Measurements from ENCODE around the gene BCKDHB. TPM values are rescaled to one million over a fixed set of nuclear protein-coding genes. Genes with fewer than 3 reads are reported as not detected.

BCKDHB gene
- polyA plus RNA-seq, 1 donor (not counting 4 experiments of a cell fraction or from before 2014, with no cell fraction given), result 20.9 TPM

- H2AFZ ChIP-seq (ENCODE audit: control insufficient read depth, low read length), result no peak overlapping the region
- no peaks in the 10 kb centered on the region for H3K9me1 ChIP-seq (ENCODE audit: control insufficient read depth, extremely low read depth, insufficient read depth, low read length)
- FAIRE-seq (no peak), DNase-seq (ENCODE audit: low read depth, low spot score) (no peak)
- H3K9me3 ChIP-seq (ENCODE audit: control insufficient read depth, low read depth, low read length), result no peaks in the 10 kb centered on the region
- dilution Hi-C loops (cut with MboI; ENCODE audit: extremely low pct_ligation_motif_present, low sequenced_read_pairs), result no loop called here
- TF ChIP-seq CTCF (optimal IDR thresholded peaks at IDR 0.05 in 1 of 3, IDR thresholded peaks at IDR 0.05 in 1 of 3, conservative IDR thresholded peaks at IDR 0.05 in 1 of 3; ENCODE audit: extremely low read depth in 1 of 3, insufficient read depth in 2 of 3, low read length in 3 of 3), result no peak
- TF ChIP-seq EZH2 (IDR thresholded peaks at IDR 0.05; ENCODE audit: low read length), result no peak
- H4K20me1 ChIP-seq (ENCODE audit: control insufficient read depth, extremely low read depth, insufficient read depth, low read length), result no peaks in the 10 kb centered on the region
- no peak overlapping the region for H3K27ac ChIP-seq (ENCODE audit: control insufficient read depth, insufficient read depth, low read length)
- H3K4me2 ChIP-seq (ENCODE audit: control insufficient read depth, extremely low read depth, insufficient read depth, low read depth, low read length), result no peak overlapping the region
- H3K27me3 ChIP-seq (ENCODE audit: control insufficient read depth, extremely low read depth, insufficient read depth, low read length), result no peaks in the 10 kb centered on the region
- H3K36me3 ChIP-seq (ENCODE audit: control insufficient read depth in 2 of 2, extremely low read depth in 1 of 2, insufficient read depth in 2 of 2, low read length in 2 of 2), result no peaks in the 10 kb centered on the region
- H3K4me3 ChIP-seq (ENCODE audit: control insufficient read depth in 2 of 3, extremely low read depth in 1 of 3, insufficient read depth in 2 of 3, low read depth in 1 of 3, low read length in 3 of 3), result no peak overlapping the region
- no peaks in the 10 kb centered on the region for H3K4me1 ChIP-seq (ENCODE audit: control insufficient read depth, extremely low read depth, insufficient read depth, low read length)
- no peaks in the 10 kb centered on the region for H3K79me2 ChIP-seq (ENCODE audit: control insufficient read depth, insufficient read depth, low read length)
- no peak overlapping the region for H3K9ac ChIP-seq (ENCODE audit: control insufficient read depth, extremely low read depth, insufficient read depth, low read length)
Observed at GRCh38 chr6:80336911-80337310, 230.4 kb downstream of the BCKDHB start.

GRCh38 chr6:80338201-80338836 lies 231.8 kb downstream of the BCKDHB start:
- Histone ChIP-seq H3K4me2 (ENCODE audit: control insufficient read depth, extremely low read depth, insufficient read depth, low read depth, low read length) (no peak overlapping the region), H4K20me1 (ENCODE audit: control insufficient read depth, extremely low read depth, insufficient read depth, low read length) (no peaks in the 10 kb centered on the region), H3K4me1 (ENCODE audit: control insufficient read depth, extremely low read depth, insufficient read depth, low read length) (no peaks in the 10 kb centered on the region), H3K9me3 (ENCODE audit: control insufficient read depth, low read depth, low read length) (no peaks in the 10 kb centered on the region), H3K79me2 (ENCODE audit: control insufficient read depth, insufficient read depth, low read length) (no peaks in the 10 kb centered on the region), H3K9ac (ENCODE audit: control insufficient read depth, extremely low read depth, insufficient read depth, low read length) (no peak overlapping the region), H3K4me3 (ENCODE audit: control insufficient read depth in 2 of 3, extremely low read depth in 1 of 3, insufficient read depth in 2 of 3, low read depth in 1 of 3, low read length in 3 of 3) (no peak overlapping the region), H3K9me1 (ENCODE audit: control insufficient read depth, extremely low read depth, insufficient read depth, low read length) (no peaks in the 10 kb centered on the region), H3K27me3 (ENCODE audit: control insufficient read depth, extremely low read depth, insufficient read depth, low read length) (no peaks in the 10 kb centered on the region), H2AFZ (ENCODE audit: control insufficient read depth, low read length) (peak overlapping the region; percentile 26), H3K36me3 (ENCODE audit: control insufficient read depth in 2 of 2, extremely low read depth in 1 of 2, insufficient read depth in 2 of 2, low read length in 2 of 2) (no peaks in the 10 kb centered on the region), H3K27ac (ENCODE audit: control insufficient read depth, insufficient read depth, low read length) (no peak overlapping the region)
- no peak for TF ChIP-seq EZH2 (IDR thresholded peaks at IDR 0.05; ENCODE audit: low read length)
- TF ChIP-seq CTCF (optimal IDR thresholded peaks at IDR 0.05 in 1 of 3, IDR thresholded peaks at IDR 0.05 in 1 of 3, conservative IDR thresholded peaks at IDR 0.05 in 1 of 3; ENCODE audit: extremely low read depth in 1 of 3, insufficient read depth in 2 of 3, low read length in 3 of 3), result peak; percentile 89 to 92 (median 90)
- peak; percentile 73 for FAIRE-seq
- no peak for DNase-seq (ENCODE audit: low read depth, low spot score)
- dilution Hi-C loops (cut with MboI; ENCODE audit: extremely low pct_ligation_motif_present, low sequenced_read_pairs), result no loop called here
